ENCODE measurements around the gene LRRC3C.

Gene LRRC3C

GRCh38 chr17:39951924-39952679 is 24.6 kb downstream of the LRRC3C start:
- H3K27me3 Mint-ChIP-seq, result no peaks in the 10 kb centered on the region
- H3K9me3 Mint-ChIP-seq, result no peaks in the 10 kb centered on the region
- H3K4me1 Mint-ChIP-seq (ENCODE audit: low read depth), result peaks cover 19% of the 10 kb centered on the region
- H3K36me3 Mint-ChIP-seq (ENCODE audit: low read depth), result no peaks in the 10 kb centered on the region
- peak overlapping the region; percentile 31 for H3K4me3 Mint-ChIP-seq
- H3K27ac Mint-ChIP-seq, result no peak overlapping the region

- Mint-ChIP-seq H3K27me3 (no peaks in the 10 kb centered on the region), H3K9me3 (no peaks in the 10 kb centered on the region), H3K27ac (no peak overlapping the region), H3K4me3 (peak overlapping the region; percentile 75), H3K36me3 (ENCODE audit: low read depth) (no peaks in the 10 kb centered on the region), H3K4me1 (ENCODE audit: low read depth) (peaks cover 17% of the 10 kb centered on the region)
Observed at GRCh38 chr17:39952680-39953470, 25.3 kb downstream of the LRRC3C start.

GRCh38 chr17:39953471-39953888 is 25.9 kb downstream of the LRRC3C start:
- H3K9me3 Mint-ChIP-seq, result no peaks in the 10 kb centered on the region
- no peaks in the 10 kb centered on the region for H3K36me3 Mint-ChIP-seq (ENCODE audit: low read depth)
- H3K27me3 Mint-ChIP-seq, result no peaks in the 10 kb centered on the region
- no peak overlapping the region for H3K27ac Mint-ChIP-seq
- H3K4me1 Mint-ChIP-seq (ENCODE audit: low read depth), result peaks cover 14% of the 10 kb centered on the region
- H3K4me3 Mint-ChIP-seq, result peak overlapping the region; percentile 75

GRCh38 chr17:39954876-39955275 is 27.3 kb downstream of the LRRC3C start:
- Mint-ChIP-seq H3K27me3 (no peaks in the 10 kb centered on the region), H3K4me1 (ENCODE audit: low read depth) (peaks cover 12% of the 10 kb centered on the region), H3K27ac (no peak overlapping the region), H3K36me3 (ENCODE audit: low read depth) (no peaks in the 10 kb centered on the region), H3K9me3 (no peaks in the 10 kb centered on the region), H3K4me3 (no peak overlapping the region)

- H3K4me3 Mint-ChIP-seq, result no peak overlapping the region
- peaks cover 12% of the 10 kb centered on the region for H3K4me1 Mint-ChIP-seq (ENCODE audit: low read depth)
- no peaks in the 10 kb centered on the region for H3K36me3 Mint-ChIP-seq (ENCODE audit: low read depth)
- no peaks in the 10 kb centered on the region for H3K27me3 Mint-ChIP-seq
- H3K9me3 Mint-ChIP-seq, result no peaks in the 10 kb centered on the region
- no peak overlapping the region for H3K27ac Mint-ChIP-seq
Observed at GRCh38 chr17:39955726-39956225, 28.2 kb downstream of the LRRC3C start.

- Mint-ChIP-seq H3K4me1 (ENCODE audit: low read depth) (peaks cover 23% of the 10 kb centered on the region), H3K27ac (peak overlapping the region; percentile 1), H3K27me3 (no peaks in the 10 kb centered on the region), H3K36me3 (ENCODE audit: low read depth) (no peaks in the 10 kb centered on the region), H3K9me3 (no peaks in the 10 kb centered on the region), H3K4me3 (no peak overlapping the region)
Observed at GRCh38 chr17:39960524-39961041, 33.1 kb downstream of the LRRC3C start.

- peaks cover 23% of the 10 kb centered on the region for H3K4me1 Mint-ChIP-seq (ENCODE audit: low read depth)
Observed at GRCh38 chr17:39962642-39963220, 35.2 kb downstream of the LRRC3C start, which contains the start of gene GSDMA. Gene GSDMA (plus strand): TSS chr17:39963004. CDS start chr17:39965688, 2,684 bp downstream.

GRCh38 chr17:39963829-39964228 is 36.3 kb downstream of the LRRC3C start:
- H3K36me3 Mint-ChIP-seq (ENCODE audit: low read depth), result no peaks in the 10 kb centered on the region
- no peaks in the 10 kb centered on the region for H3K9me3 Mint-ChIP-seq
- peaks cover 22% of the 10 kb centered on the region for H3K4me1 Mint-ChIP-seq (ENCODE audit: low read depth)
- H3K27ac Mint-ChIP-seq, result no peak overlapping the region
- H3K4me3 Mint-ChIP-seq, result no peak overlapping the region
- H3K27me3 Mint-ChIP-seq, result no peaks in the 10 kb centered on the region

More at GRCh38 chr17:39962642-39963220, 35.2 kb downstream of the LRRC3C start, which contains the start of gene GSDMA:
- Mint-ChIP-seq H3K36me3 (ENCODE audit: low read depth) (no peaks in the 10 kb centered on the region), H3K9me3 (no peaks in the 10 kb centered on the region), H3K27ac (peak within 1 kb of the TSS; percentile 62), H3K27me3 (no peaks in the 10 kb centered on the region), H3K4me3 (no peak within 1 kb of the TSS)

- peaks cover 4% of the 10 kb centered on the region for H3K27me3 Mint-ChIP-seq
- H3K4me3 Mint-ChIP-seq, result no peak overlapping the region
- H3K4me1 Mint-ChIP-seq (ENCODE audit: low read depth), result peaks cover 17% of the 10 kb centered on the region
- H3K9me3 Mint-ChIP-seq, result no peaks in the 10 kb centered on the region
- H3K36me3 Mint-ChIP-seq (ENCODE audit: low read depth), result no peaks in the 10 kb centered on the region
- no peak overlapping the region for H3K27ac Mint-ChIP-seq
Observed at GRCh38 chr17:39965017-39965699, 37.6 kb downstream of the LRRC3C start.

GRCh38 chr17:39966771-39967170 is 39.2 kb downstream of the LRRC3C start:
- Mint-ChIP-seq H3K4me1 (ENCODE audit: low read depth) (peaks cover 17% of the 10 kb centered on the region), H3K27me3 (peaks cover 8% of the 10 kb centered on the region), H3K36me3 (ENCODE audit: low read depth) (no peaks in the 10 kb centered on the region), H3K4me3 (no peak overlapping the region), H3K9me3 (no peaks in the 10 kb centered on the region), H3K27ac (no peak overlapping the region)

GRCh38 chr17:39968761-39969160 is 41.2 kb downstream of the LRRC3C start:
- Mint-ChIP-seq H3K27me3 (peaks cover 14% of the 10 kb centered on the region), H3K4me1 (ENCODE audit: low read depth) (peaks cover 4% of the 10 kb centered on the region), H3K4me3 (no peak overlapping the region), H3K9me3 (no peaks in the 10 kb centered on the region), H3K36me3 (ENCODE audit: low read depth) (no peaks in the 10 kb centered on the region), H3K27ac (no peak overlapping the region)

GRCh38 chr17:39969375-39969774 is 41.8 kb downstream of the LRRC3C start:
- Mint-ChIP-seq H3K9me3 (no peaks in the 10 kb centered on the region), H3K4me3 (no peak overlapping the region), H3K4me1 (ENCODE audit: low read depth) (no peaks in the 10 kb centered on the region), H3K27me3 (peaks cover 14% of the 10 kb centered on the region), H3K36me3 (ENCODE audit: low read depth) (no peaks in the 10 kb centered on the region), H3K27ac (no peak overlapping the region)

GRCh38 chr17:39970157-39970692 is 42.7 kb downstream of the LRRC3C start:
- no peaks in the 10 kb centered on the region for H3K36me3 Mint-ChIP-seq (ENCODE audit: low read depth)
- peaks cover 14% of the 10 kb centered on the region for H3K27me3 Mint-ChIP-seq
- H3K9me3 Mint-ChIP-seq, result no peaks in the 10 kb centered on the region
- H3K4me1 Mint-ChIP-seq (ENCODE audit: low read depth), result no peaks in the 10 kb centered on the region
- no peak overlapping the region for H3K27ac Mint-ChIP-seq
- H3K4me3 Mint-ChIP-seq, result no peak overlapping the region

- peaks cover 18% of the 10 kb centered on the region for H3K27me3 Mint-ChIP-seq
- no peak overlapping the region for H3K27ac Mint-ChIP-seq
- H3K36me3 Mint-ChIP-seq (ENCODE audit: low read depth), result no peaks in the 10 kb centered on the region
- no peaks in the 10 kb centered on the region for H3K4me1 Mint-ChIP-seq (ENCODE audit: low read depth)
- no peaks in the 10 kb centered on the region for H3K9me3 Mint-ChIP-seq
- no peak overlapping the region for H3K4me3 Mint-ChIP-seq
Observed at GRCh38 chr17:39971076-39971603, 43.6 kb downstream of the LRRC3C start.

All from stimulated activated naive CD8-positive, alpha-beta T cell treated with anti-CD3 and anti-CD28 coated beads, Interleukin-15, Interleukin-2, amounts not matched to agents 100 ng/mL and 50 ng/mL, for 24 hours (primary cell).